ENCODE results near the gene KCNK18.

KCNK18 gene

DNA sequence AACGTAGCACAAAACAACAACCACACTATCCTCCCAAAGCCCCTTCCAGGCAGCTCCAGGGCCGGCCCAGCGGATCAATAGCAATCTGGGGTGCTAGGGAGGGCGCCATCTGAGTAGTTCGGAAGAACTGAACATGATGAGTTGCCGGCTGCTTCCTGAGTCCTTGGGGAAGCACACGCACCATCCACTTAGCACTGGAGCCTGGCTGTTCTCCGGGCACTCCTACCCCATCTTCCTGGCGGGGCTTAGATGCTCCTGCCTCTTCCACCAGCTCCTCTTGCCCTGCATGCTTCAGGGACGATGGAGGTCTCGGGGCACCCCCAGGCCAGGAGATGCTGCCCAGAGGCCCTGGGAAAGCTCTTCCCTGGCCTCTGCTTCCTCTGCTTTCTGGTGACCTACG lies at the start of gene KCNK18:
KCNK18 (plus strand) TSS at position 301 of the 400 bp plus-strand sequence; CDS start at position 301, 0 bp downstream.
- DNase-seq: no peak

DNA sequence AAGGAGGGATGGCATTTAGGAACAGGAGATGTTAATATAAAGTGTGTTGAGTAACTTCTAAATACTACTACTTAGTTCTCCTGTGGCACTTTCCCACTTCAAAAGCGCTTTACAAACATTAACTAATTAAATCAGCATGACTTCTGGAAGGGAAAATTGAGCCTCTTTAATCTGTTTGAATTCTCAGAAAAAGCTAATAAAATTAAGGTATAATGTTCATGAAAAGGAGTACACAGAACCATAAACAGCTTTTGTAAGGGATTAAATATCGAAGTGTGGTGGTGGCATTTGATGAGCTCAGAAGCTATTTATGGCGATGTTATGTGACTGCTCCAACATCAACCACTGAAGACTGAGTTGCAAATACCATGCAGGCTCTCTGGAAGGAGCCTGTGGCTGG lies 49.0 kb upstream of the KCNK18 start:
- no peak for DNase-seq

DNA sequence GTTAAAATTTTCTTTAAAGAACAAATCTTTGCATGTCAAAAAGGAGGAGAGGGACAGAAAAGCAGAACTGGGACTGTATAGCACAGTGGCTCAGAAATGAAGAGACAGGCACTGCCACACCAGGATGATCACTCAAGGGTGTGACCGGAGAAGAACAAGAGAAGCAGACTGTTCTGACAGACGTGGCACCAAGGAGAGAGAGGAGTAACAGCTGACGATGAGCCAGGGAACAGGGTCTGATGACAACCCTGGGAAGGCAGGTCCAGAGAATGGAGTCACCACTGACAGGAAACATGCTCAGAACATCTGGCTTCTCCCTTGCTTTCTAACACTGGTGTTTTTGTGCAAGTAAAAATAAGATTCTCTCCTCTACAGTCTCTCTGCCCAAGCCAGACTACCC lies 44.6 kb upstream of the KCNK18 start:
- no peak for DNase-seq

DNA sequence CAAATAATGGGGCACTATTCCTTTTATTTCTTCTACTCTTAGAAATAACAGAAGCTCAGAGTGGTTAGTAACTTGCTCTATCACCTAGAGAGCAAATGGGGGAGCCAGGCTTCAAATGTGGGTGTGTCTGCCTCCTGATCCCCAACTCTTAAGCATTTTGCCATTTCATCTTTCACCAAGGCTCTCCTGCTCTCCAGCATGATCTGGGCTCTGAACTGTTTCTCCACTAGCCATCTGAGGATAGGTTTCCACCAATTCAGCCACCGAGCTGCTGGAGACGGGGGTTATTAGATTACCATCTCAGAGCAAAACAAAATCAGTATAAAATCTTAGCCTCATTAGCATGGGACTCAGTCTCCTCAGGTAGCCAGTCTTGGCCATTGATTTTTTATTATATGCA lies 39.0 kb upstream of the KCNK18 start:
- DNase-seq: no peak

DNA sequence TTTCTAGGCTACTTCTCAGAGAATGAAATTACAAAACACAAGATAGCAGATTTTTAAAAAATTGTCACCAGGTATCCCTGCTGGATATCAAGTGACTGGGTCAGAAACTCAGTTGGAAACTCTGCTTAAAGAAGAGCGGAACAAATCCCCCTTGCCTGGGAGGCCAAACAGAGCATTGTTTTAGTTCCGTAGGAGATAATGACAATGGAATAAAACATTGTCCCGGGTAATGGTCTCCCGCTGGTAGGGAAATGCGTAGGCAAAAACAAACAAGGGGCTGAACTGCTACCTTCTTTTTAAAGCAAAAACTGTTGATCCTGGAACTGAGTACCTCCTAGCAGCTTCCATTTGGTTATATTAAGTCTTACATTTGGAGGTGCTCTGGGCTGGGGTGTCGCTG lies 37.9 kb upstream of the KCNK18 start:
- DNase-seq: no peak

DNA sequence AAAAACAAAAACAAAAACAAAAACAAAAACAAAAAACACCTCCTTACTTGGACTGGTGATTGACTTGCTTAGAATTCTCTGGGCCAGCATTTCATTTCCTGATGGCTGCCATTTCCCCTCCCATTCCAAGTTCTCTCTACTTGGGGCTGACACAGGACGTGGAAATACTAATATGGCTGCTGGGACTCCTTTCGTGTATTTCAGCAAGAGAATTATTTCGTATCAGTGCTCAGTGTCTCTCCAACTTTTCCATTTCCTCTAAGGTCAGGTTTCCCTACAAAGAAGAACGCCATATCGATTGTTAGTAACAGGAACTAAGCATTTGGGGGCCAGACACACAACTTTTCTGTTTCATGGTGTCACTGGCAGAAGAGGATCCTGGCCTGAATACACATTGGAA lies 36.7 kb upstream of the KCNK18 start:
- no peak for DNase-seq

DNA sequence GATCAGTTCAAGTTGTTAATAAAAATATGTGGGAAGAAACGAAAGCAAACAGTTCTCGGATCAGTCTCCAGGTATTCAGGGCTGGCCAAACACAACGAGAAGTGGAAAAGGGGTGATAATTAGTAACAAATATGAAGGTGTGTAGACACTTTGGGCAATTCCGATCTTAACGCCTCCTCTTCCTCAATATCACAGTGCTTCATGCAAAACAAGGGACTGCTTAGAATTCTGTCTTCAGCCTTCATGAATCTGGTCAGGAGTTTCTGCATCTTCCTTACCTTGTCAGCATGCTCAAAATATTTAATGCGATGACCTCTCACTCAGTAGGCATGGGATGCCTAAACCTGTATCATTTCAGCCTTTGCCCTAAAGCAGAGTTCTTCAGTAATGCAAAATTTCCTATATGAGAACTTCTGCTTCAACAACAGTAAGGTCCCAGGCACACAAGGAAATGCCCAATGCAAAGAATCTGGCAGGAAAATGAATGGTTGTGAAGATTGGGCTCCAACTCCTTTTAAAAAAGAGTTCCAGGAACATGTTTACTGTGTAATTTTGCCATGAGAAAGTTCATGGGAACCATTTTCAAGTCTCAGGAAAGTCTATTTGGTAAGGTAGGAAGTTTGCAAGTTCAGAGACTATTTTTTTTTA lies 35.8 kb upstream of the KCNK18 start:
- no peak for DNase-seq

DNA sequence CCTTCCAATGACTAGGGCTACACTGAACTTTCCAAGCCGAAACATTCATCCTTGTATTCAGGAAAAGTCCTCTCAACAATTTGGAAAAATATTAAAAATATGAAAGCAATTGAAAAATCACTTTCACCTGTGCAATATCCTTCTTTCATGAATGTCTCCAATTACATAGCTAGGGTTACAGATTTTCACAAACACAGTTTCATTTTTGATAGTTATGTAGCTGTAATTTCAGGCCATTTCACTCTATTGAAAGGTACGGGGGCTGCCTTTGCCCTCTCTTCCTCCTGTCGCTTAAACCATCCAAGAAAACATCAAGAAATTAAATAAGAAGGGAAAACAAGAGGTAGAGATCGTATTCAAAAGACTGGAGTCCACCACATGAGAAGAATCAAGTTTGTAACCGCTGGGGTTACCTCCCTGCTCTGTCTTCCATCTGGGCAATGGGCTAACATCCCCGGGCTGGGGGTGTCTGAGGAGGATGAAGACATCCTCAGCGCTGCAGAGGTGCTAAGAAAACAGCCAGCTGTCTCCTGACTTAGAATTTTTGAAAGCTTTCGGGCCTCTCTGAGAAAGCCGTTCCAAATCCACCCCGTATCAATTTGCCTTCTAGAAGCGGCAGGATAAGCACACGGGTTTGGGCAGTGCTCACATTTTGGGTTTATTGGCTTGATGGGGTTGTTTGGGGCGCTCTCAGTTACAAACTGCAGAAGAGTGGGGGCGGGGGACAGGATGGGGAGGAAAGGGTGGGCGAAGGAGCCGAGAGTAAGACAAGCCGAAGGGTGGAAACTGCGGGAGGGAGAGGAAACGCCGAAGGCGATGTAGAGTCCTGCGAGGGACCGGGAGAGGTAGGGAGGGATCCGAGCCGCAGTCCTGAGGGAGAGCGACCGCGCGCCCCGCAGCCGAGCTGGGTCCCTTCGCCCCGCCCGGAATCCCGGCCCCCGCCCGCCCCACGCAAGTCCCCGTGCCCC lies 34.9 kb upstream of the KCNK18 start:
- DNase-seq: peak; percentile 46

DNA sequence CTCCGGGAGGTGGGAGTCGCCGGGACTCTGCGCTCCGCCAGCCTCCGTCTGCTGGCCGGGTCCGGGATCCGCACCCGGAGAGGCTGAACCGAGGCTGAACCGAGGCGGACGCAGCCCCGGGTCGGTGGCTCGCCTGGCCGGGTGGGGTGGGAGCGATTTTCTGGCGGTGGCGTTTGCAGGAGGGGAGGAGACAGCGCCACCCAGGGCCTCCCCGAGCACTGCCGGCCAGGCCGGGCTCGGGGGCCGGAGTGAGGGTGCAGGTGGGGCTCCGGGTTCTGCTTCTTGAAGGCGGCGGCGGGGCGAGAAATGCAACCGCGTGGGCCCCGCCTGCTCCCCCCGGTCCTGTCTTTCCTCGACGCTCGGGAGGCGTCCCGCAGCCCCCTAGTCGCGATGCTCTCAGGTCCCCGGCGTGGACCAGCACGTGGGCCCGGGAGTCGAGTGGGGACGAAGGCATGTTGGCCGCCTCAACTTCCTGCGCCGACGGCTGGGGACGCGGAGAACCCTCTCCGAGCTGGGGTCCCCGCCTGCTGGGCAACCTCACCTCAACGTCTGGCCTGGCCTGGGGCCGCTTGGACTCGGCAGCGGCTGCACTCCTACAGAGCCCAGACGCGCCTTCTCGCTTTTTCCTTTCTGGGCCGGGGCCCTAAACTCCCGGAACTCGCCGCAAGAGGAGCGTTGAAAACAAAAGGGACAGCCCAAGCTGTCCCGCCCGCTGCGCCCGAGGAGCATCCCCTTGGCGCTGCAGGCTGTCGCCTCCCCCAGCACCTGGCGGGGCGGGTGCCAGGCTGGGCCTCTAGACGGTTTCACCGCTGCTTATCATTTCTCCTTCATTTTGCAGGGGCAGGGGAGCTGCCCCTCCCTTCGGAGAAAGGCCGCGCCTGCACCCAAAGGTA lies 34.0 kb upstream of the KCNK18 start:
- DNase-seq: peak; percentile 46

DNA sequence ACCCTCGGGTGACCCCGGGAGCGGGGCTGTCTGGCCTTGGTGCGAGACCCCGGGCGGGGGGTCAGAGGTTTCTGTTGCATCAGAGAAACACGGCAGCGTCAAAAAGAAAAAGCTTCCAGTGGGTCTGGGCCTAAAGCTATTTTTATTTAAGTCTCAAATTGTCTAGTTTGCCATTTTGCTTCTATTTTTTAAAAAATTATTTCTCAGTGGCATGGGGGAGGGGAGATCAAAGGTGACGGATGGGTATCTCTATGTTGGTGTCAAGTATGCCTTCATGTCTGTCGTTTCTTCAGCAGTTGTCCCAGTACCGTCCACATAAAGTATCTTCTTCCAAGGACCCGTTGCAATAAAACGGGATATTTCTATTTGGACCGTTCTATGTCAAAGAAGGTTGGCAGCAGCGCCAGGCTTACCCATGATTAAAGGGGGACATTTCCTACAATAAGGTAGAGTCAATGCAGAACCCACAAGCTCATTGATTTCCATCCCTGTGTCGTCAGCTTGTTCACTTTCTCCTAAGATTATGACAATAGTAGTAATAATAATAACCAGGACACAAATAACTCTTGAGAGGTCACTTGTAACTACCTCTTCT lies 33.2 kb upstream of the KCNK18 start:
- no peak for DNase-seq

DNA sequence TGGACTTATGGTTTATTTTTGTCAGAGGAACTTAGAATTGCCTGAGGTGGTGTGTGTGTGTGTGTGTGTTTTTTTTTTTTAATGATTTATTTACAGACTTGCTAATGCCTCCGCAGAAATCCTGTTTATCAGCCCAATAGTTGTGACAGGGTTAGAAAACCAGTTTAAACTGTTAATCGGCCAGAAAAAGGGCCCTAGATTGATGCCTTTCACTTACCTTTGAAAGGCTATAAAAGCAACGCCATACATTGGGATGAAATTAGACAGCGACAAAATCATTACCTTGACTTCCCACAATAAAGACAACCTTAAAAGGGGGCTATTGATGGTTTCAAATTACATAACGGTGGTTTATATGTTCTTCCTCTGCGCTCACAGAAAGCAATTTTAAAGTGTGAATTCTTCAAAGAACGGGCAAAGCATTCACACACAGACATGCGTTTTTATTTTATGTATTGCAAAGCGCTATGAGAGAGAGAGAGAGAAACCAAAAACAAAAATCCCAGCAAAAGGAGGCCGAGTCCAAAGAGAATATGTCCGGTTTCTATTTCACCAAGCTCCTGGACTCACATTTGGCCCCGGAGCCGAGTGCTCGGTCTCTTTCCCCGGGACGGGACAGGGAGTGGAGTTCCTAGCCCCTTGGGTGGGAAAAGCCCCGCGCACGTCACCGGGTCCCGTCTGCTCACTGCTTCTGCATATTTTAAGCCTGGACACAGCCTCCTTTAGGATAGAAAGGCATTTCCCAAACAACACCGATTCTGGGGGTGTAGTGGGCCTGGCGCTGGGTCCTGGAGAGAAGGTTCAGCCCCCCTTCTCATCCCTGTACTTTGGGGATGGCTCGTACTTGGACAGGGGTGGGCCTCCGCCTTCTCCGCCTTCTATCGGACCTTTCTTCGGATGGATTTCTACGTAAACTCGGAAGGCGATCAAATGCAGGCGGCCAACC lies 32.4 kb upstream of the KCNK18 start:
- no peak for DNase-seq

DNA sequence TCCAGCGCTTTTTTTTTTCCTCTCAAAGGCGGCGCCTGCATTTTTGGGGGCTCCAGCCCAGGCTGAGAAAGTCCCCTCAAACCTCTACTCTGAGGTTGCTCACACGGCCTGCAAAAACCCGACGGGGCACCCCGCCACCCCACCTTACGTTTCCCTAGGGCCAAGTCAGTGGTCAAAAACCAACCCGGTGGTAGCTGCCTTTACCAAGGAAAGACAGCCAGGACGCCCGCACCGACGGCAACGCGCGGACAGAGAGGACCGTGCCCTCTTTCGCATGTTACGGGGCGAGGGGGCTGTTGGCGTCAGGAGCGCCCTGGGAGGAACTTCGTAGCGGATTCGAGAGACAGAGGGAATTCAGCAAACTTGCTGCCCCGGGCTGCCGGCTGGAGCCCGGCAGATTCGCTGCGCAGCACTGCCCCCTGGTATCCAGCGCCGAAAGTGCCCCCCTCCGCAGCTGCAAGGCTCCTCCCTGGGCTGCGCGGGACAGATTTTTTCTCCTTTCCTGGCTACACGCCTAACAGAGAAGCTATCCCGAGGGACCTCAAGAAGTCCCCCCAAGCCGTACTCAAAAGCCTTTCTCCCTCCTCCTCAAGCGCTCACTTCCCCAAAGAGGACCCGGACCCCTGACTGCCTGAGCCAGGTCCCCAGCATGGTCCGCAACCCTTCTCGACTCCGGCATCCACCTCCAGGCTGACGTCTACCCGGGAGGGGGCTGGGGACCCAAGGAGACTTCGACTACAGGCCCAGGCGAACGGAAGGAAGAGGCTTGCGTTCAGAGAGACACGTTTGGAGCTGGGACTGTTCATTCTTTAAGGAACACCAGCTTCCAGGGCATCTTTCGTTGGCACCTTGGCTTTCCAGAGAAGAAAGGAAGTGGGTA lies 31.5 kb upstream of the KCNK18 start:
- peak; percentile 73 for DNase-seq

DNA sequence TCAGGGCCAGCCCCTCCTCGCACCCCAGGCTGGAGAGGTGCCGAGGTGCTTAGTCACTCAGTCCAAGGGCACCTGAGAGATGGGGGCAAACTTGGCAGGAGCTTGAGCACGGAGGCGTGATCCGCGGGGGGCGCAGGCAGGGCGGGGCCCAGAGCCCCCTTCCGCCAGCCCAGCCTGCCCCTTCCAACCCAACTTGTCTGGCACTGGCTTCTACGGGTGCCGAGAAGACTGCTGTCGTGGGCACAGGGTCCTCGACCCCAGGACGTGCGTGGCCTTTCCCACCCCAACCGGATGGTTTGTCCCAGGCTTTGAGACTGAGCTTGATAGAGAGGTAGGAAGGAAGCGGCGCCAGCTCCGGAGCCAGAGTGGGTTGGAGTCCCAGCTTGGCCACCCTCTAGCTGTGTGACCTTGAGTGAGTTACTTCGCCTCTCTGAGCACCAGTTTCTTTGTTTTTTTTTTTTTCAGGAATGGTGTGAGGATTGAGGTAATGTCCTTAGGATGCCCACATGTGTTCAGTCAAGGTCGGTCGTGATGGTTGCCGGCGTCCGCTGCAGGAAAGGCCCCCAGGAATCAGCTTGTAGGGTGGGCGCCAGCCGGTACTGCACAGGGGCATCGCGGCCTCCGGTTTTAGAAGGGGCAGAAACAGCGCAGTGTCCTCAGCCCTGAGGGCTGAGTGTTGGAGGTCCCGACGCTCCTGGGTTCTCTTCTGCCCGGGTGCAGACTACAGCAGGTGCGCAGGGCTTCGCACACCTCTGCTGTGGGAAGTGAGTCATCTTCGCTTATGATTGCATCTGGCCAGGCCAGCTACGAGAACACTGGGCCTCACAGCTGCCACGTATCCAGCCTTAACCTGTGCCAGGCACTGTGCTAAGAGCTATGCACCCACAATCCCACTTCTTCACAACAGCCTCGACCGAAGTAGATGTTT lies 30.6 kb upstream of the KCNK18 start:
- DNase-seq: peak; percentile 81

DNA sequence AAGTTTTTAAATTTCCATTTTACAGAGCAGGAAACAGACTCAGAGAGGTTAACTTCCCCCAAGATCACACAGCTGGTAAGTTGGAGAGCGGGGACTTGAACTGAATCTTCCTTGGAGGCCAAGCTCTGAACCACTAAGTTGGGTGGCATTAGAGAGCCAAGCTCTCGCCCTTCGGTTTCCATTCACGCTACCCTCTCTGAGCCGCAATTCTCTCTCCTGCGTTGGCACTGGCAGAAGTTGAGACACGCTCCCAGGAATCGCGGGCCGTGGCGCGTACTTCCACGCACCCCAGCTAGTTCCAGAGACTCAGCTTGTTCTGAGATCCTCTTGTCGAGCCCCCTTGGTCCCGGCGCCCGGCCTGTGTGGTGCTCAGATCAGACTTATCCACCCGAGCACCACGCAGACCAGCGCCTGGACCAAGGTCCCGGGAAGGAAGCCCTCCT lies 29.9 kb upstream of the KCNK18 start:
- DNase-seq: no peak

DNA sequence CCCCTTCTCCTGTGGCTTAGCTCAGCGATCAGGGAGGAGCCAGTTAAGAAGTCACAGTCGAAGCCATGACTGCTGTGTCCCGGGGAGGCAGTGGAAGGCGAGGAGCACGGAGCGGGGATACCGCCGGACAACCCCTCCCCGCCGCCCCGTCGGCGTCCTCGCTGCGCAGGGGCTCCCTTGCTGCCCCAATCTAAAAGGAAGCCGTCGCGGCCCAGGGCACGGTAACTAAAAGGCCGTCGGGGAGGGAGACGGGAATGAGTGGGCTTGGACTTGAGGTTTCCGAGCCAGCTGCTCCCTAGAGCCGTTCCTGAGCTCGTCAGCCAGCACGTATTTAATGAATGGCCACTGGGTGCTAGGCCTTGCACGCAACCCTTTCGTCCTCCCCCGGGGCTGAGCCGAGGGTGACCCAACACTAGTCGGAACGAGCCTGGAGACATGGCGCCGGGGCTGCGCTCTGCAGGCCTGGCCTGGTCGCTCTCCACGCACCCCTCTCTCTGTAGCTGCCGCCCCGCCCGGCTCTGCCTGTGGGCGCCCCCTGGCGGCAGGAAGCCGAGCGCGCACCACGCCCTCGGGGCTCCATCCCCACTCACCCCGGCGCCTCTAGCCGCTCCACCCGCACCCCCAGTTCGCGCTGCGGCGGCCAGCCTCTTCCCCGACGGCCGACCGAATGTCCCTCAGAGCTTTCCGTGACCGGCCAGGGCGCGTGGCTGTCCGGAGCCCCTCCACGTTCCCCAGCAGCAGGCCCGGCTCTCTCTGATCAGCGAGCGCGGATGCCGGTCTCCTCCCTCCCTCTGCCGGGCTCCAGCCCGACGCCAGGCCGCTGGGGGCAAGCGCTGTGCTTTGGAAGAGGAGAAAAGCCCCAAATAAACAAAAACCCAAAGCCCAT lies 29.3 kb upstream of the KCNK18 start:
- DNase-seq: peak; percentile 69

DNA sequence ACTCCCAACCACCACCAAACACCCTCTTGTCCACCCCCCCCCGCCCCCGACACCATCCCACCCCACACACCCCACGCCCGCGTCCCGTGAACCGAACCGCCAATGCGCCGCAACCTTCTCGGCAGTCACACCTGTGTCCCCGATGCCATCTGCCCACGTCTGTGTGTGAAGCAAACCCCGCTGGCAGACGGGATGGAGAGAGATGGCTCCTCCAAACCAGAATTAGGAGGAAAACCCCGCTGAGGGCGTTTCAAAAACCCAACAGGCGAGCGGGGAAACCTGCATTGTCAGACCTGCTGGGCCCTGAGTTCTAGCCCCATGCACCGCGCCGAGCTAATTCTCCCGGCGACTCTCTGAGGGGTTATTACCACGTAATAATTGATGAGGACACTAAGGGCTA lies 28.6 kb upstream of the KCNK18 start:
- no peak for DNase-seq

DNA sequence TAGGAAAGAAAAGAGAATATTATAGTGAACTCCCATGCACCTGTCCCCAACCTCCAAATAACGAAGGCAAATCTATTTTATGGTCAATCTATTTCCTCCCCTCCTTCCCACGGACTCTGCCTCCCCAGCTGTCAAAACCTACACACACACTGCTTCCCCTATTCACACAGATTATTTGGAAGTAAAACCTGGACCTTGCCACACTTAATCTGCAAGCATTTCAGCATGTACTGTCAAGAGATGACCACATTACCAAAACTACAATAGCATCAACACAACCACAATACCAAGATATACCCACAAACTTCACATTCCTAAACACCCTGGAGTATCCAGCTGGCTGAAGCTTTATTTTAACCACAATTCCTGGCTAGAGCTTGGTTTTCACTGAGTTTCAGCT lies 27.8 kb upstream of the KCNK18 start:
- DNase-seq: no peak

DNA sequence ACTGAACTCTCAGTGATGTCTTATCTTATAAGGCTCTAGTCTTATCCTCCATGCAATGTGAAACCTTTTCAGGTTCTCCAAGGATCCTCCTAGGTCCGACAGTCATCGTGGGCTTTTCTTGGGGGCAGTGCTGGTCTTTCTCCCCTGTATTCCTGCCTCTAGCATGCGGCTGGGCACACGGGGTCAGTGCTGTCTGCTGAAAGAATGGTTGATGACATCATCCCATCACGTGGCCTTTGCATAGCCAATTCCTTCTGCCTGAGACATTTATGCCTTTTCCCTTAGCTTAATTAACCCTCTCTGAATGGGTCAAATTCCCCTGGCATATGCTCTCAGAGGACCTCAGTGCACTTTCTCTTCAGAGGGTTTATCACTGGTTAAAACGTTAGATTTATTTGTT lies 27.0 kb upstream of the KCNK18 start:
- no peak for DNase-seq
